ENCODE data around the gene KNCN. TPM values are rescaled to one million over a fixed set of nuclear protein-coding genes. Genes with fewer than 3 reads are reported as not detected.

Gene KNCN
- total RNA-seq, 2 donors from 2014 or later = not detected

- no peak for TF ChIP-seq CTCF (IDR thresholded peaks at IDR 0.05)
Measured at GRCh38 chr1:46552357-46553237, 1.1 kb upstream of the KNCN start.

GRCh38 chr1:46550751-46551231 is 656 bp downstream of the KNCN start:
- DNase-seq (ENCODE audit: low spot score) = no peak
- H3K27me3 ChIP-seq = no peaks in the 10 kb centered on the region
- H3K36me3 ChIP-seq = no peaks in the 10 kb centered on the region
- H3K27ac ChIP-seq = no peak overlapping the region
- no peak overlapping the region for H3K4me3 ChIP-seq
- H3K9me3 ChIP-seq = no peaks in the 10 kb centered on the region
- H3K4me1 ChIP-seq = no peaks in the 10 kb centered on the region
- TF ChIP-seq CTCF (IDR thresholded peaks at IDR 0.05) = no peak

More at GRCh38 chr1:46552357-46553237, 1.1 kb upstream of the KNCN start:
- Histone ChIP-seq H3K36me3 (no peaks in the 10 kb centered on the region), H3K4me3 (no peak overlapping the region), H3K27ac (no peak overlapping the region), H3K9me3 (no peaks in the 10 kb centered on the region), H3K27me3 (no peaks in the 10 kb centered on the region), H3K4me1 (no peaks in the 10 kb centered on the region)
- no peak for DNase-seq (ENCODE audit: low spot score)

- TF ChIP-seq CTCF (IDR thresholded peaks at IDR 0.05) = no peak
- H3K36me3 ChIP-seq = no peaks in the 10 kb centered on the region
- H3K4me1 ChIP-seq = no peaks in the 10 kb centered on the region
- H3K27me3 ChIP-seq = no peaks in the 10 kb centered on the region
- DNase-seq (ENCODE audit: low spot score) = no peak
- H3K9me3 ChIP-seq = no peaks in the 10 kb centered on the region
- H3K27ac ChIP-seq = no peak overlapping the region
- H3K4me3 ChIP-seq = no peak overlapping the region
Measured at GRCh38 chr1:46549697-46550681, 1.5 kb downstream of the KNCN start.

- Histone ChIP-seq H3K4me1 (peaks cover 0 to 11% of the 10 kb centered on the region in 2 donors), H3K9me3 (no peaks in the 10 kb centered on the region), H3K27ac (no peak overlapping the region), H3K4me3 (no peak overlapping the region), H3K27me3 (peaks cover 0 to 6% of the 10 kb centered on the region in 2 donors), H3K36me3 (no peaks in the 10 kb centered on the region)
- TF ChIP-seq CTCF (IDR thresholded peaks at IDR 0.05) = peak in 1 of 2 donors; percentile 54
- DNase-seq (ENCODE audit: low spot score) = no peak
Measured at GRCh38 chr1:46547481-46548383, 3.7 kb downstream of the KNCN start.

- Histone ChIP-seq H3K9me3 (no peaks in the 10 kb centered on the region), H3K27me3 (peaks cover 0 to 6% of the 10 kb centered on the region in 2 donors), H3K4me1 (peaks cover 0 to 11% of the 10 kb centered on the region in 2 donors), H3K4me3 (no peak overlapping the region), H3K27ac (no peak overlapping the region), H3K36me3 (no peaks in the 10 kb centered on the region)
- no peak for DNase-seq (ENCODE audit: low spot score)
- no peak for TF ChIP-seq CTCF (IDR thresholded peaks at IDR 0.05)
Measured at GRCh38 chr1:46546210-46546609, 5.2 kb downstream of the KNCN start.

All from right atrium auricular region (tissue), 2 donors.